Keratinocyte (primary cell): ENCODE measurements around the gene KCNK10.

ENCODE experiments used
- CTCF ChIP-seq, 3 experiments: IDR thresholded peaks in 1 of 3; conservative IDR thresholded peaks in 1 of 3; optimal IDR thresholded peaks in 1 of 3; 2 replicates in 2 of 3; 3 replicates in 1 of 3; pipeline versions ENCODE3 to v1.5.1; 2011; ENCODE audit warnings: low read length in 3 of 3, mild to moderate bottlenecking in 3 of 3, moderate library complexity in 2 of 3, control low read depth in 1 of 3, inconsistent platforms in 1 of 3; ENCODE audit not compliant: insufficient read depth in 2 of 3; ENCODE audit errors: extremely low read depth in 1 of 3
- EZH2 ChIP-seq: IDR thresholded peaks from one replicate; pipeline ENCODE4 v1.6.1; 2012; ENCODE audit warnings: inconsistent platforms, mild to moderate bottlenecking, low read length, moderate library complexity

- TF ChIP-seq EZH2 (no peak), CTCF (optimal IDR thresholded peaks at IDR 0.05 in 1 of 3, IDR thresholded peaks at IDR 0.05 in 1 of 3, conservative IDR thresholded peaks at IDR 0.05 in 1 of 3; ENCODE audit: extremely low read depth in 1 of 3, insufficient read depth in 2 of 3, low read length in 3 of 3) (no peak)
Measured at GRCh38 chr14:88179716-88180115, 143.4 kb downstream of the KCNK10 start.
